ENCODE measurements around the gene ACTR3. TPM values are rescaled to one million over a fixed set of nuclear protein-coding genes. Genes with fewer than 3 reads are reported as not detected.

The ACTR3 gene
- total and polyA plus RNA-seq, 9 donors = 41.7 to 167 (median 133) TPM

GRCh38 chr2:114009205-114009944, 119.5 kb downstream of the ACTR3 start:
- intact Hi-C loops (cut with DNase I) = no loop called here
- Histone ChIP-seq H3K4me1 (ENCODE audit: insufficient read depth) (no peaks in the 10 kb centered on the region), H3K27me3 (no peaks in the 10 kb centered on the region), H3K27ac (no peak overlapping the region), H3K9me3 (no peaks in the 10 kb centered on the region), H3K4me3 (no peak overlapping the region), H3K36me3 (no peaks in the 10 kb centered on the region)
- TF ChIP-seq CTCF (IDR thresholded peaks at IDR 0.05) = no peak
- no peak for TF ChIP-seq POLR2A (IDR thresholded peaks at IDR 0.05)
- TF ChIP-seq EP300 (IDR thresholded peaks at IDR 0.05) = no peak
- 65 to 73% (median 73%) methylated on average over 7 of the region's 7 CpGs for WGBS, 3 donors
- DNase-seq = no peak

GRCh38 chr2:114010001-114010400, 120.1 kb downstream of the ACTR3 start:
- H3K27me3 ChIP-seq = no peaks in the 10 kb centered on the region
- no peak overlapping the region for H3K4me3 ChIP-seq
- DNase-seq = no peak
- no peaks in the 10 kb centered on the region for H3K4me1 ChIP-seq (ENCODE audit: insufficient read depth)
- intact Hi-C loops (cut with DNase I) = no loop called here
- H3K9me3 ChIP-seq = no peaks in the 10 kb centered on the region
- H3K36me3 ChIP-seq = no peaks in the 10 kb centered on the region
- no peak overlapping the region for H3K27ac ChIP-seq
- 79 to 88% (median 81%) methylated on average over 2 of the region's 2 CpGs for WGBS, 3 donors
- TF ChIP-seq POLR2A (IDR thresholded peaks at IDR 0.05) (no peak), CTCF (IDR thresholded peaks at IDR 0.05) (no peak), EP300 (IDR thresholded peaks at IDR 0.05) (no peak)

GRCh38 chr2:114011713-114012112, 121.8 kb downstream of the ACTR3 start:
- no peaks in the 10 kb centered on the region for H3K4me1 ChIP-seq (ENCODE audit: insufficient read depth)
- WGBS, 3 donors = 60 to 89% (median 86%) methylated on average over 4 of the region's 4 CpGs
- no peak overlapping the region for H3K4me3 ChIP-seq
- no peak for DNase-seq
- H3K27me3 ChIP-seq = no peaks in the 10 kb centered on the region
- no peak overlapping the region for H3K27ac ChIP-seq
- TF ChIP-seq POLR2A (IDR thresholded peaks at IDR 0.05) = no peak
- TF ChIP-seq CTCF (IDR thresholded peaks at IDR 0.05) = no peak
- no peak for TF ChIP-seq EP300 (IDR thresholded peaks at IDR 0.05)
- intact Hi-C loops (cut with DNase I) = no loop called here
- no peaks in the 10 kb centered on the region for H3K9me3 ChIP-seq
- H3K36me3 ChIP-seq = no peaks in the 10 kb centered on the region

Small RNA genes lying within 50 kb of the gene (small RNA-seq; reads per million reads assigned to genes)
- not detected for gene RF00012

Other genes with a start within 250 kb of the ACTR3 start
- gene SLC35F5, start 133.4 kb upstream of the ACTR3 start, total RNA-seq = 10 to 100 TPM; 48.3 to 77.9 (median 62.7) TPM
- 10 to 100 TPM; 19.5 to 52.8 TPM for gene SLC35F5, start 133.4 kb upstream of the ACTR3 start, polyA plus RNA-seq

Measured in ovary (tissue), 9 donors.